Measurements from ENCODE around the gene SLC4A1AP. TPM values are rescaled to one million over a fixed set of nuclear protein-coding genes. Genes with fewer than 3 reads are reported as not detected.

SLC4A1AP gene
- total and polyA plus RNA-seq, 2 of the 13 experiments (the other 11 are each of a cell fraction or from before 2014, with no cell fraction given) = 15.3 to 44.6 TPM

- TF ChIP-seq POGK (CRISPR knock-in tag; conservative IDR thresholded peaks at IDR 0.05) (no peak), ZNF318 (CRISPR knock-in tag; IDR thresholded peaks at IDR 0.05) (no peak), FLYWCH1 (CRISPR knock-in tag; IDR thresholded peaks at IDR 0.05) (no peak), SP1 (IDR thresholded peaks at IDR 0.05) (no peak), SP1 (CRISPR knock-in tag; IDR thresholded peaks at IDR 0.05) (no peak), MAFK (conservative IDR thresholded peaks at IDR 0.05 in 1 of 2, IDR thresholded peaks at IDR 0.05 in 1 of 2; ENCODE audit: low read length in 2 of 2) (no peak), MZF1 (CRISPR knock-in tag; IDR thresholded peaks at IDR 0.05; ENCODE audit: borderline replicate concordance) (no peak), ATF7-NPFF (CRISPR knock-in tag; IDR thresholded peaks at IDR 0.05; ENCODE audit: low read depth) (no peak), ZNF678 (CRISPR knock-in tag; IDR thresholded peaks at IDR 0.05) (no peak), BORCS8-MEF2B (CRISPR knock-in tag; IDR thresholded peaks at IDR 0.05) (no peak), ZNF572 (CRISPR knock-in tag; IDR thresholded peaks at IDR 0.05) (no peak), ZBTB7A (CRISPR knock-in tag; IDR thresholded peaks at IDR 0.05) (no peak)
Measured at GRCh38 chr2:27724905-27725701, 61.4 kb downstream of the SLC4A1AP start (continued).

All from HepG2 (cell line).